ENCODE results near the gene STK39.

DNA sequence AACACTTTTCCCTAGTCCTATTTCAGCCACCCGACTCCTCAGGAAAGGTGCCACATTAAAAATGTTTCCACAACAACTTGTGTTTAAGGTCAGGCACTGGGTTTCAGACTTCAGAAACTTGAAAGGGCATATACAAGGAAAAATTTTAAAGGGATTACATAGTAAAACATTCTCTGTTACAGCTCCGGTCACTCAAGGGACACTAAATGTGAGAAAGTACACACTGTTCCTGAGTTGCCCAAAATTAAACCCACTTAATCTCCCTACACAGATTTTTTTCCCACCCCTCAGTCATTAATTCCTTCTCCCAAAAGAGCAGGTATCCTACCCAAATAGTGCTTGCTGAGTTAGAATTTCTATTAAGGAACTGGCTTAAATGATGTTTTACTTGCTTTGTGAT is 14.2 kb downstream of the STK39 start:
- TF ChIP-seq, protein P1, sequence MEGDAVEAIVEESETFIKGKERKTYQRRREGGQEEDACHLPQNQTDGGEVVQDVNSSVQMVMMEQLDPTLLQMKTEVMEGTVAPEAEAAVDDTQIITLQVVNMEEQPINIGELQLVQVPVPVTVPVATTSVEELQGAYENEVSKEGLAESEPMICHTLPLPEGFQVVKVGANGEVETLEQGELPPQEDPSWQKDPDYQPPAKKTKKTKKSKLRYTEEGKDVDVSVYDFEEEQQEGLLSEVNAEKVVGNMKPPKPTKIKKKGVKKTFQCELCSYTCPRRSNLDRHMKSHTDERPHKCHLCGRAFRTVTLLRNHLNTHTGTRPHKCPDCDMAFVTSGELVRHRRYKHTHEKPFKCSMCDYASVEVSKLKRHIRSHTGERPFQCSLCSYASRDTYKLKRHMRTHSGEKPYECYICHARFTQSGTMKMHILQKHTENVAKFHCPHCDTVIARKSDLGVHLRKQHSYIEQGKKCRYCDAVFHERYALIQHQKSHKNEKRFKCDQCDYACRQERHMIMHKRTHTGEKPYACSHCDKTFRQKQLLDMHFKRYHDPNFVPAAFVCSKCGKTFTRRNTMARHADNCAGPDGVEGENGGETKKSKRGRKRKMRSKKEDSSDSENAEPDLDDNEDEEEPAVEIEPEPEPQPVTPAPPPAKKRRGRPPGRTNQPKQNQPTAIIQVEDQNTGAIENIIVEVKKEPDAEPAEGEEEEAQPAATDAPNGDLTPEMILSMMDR (IDR thresholded peaks at IDR 0.05) = no peak
- TF ChIP-seq POLR2A (IDR thresholded peaks at IDR 0.05) = no peak

Measured in heart left ventricle (tissue), 13 donors.